ENCODE data around the gene CAND2. TPM values are rescaled to one million over a fixed set of nuclear protein-coding genes. Genes with fewer than 3 reads are reported as not detected.
A peak's percentile ranks its signal among the peaks of the same experiment; 100 is the strongest.
"Not testable (repeated sequence)": the region's sequence is repeated elsewhere in the genome, so short reads cannot be mapped to it uniquely, and the experiment has no call there.

CAND2 gene
- total RNA-seq, 6 experiments from 2014 or later = 4.5 to 10.5 (median 8.3) TPM

DNA sequence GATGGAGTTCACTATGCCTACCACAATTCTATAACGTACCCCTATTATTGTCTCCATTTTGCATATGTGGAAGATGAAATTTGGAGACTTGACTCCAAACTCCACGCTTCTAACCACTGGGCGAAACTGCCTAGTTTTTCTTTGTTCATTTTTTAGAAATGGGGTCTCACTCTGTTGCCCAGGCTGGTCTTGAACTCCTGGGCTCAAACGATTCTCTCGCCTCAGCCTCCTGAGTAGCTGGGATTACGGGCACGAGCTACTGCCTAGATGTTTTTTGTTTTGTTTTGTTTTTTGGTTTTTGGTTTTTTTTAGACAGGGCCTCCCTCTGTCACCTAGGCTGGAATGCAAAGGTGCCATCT is 45.5 kb downstream of the CAND2 start:
- H3K9me3 Mint-ChIP-seq = no peaks in the 10 kb centered on the region

DNA sequence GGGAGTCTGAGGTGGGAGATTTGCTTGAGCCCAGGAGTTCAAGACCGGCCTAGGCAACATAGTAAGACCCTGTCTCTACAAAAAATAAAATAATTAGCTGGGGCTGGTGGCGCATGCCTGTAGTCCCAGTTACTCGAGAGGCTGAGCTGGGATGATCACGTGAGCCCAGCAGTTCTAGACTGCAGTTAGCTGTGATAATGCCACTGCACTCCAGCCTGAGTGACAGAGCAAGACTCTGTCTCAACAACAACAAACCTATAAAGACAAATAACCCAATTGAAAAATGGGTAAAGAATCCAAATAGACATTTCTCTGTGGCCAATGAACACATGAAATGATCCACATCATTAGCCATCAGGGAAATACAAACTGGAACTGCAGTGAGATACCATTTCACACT is 46.0 kb downstream of the CAND2 start:
- H3K4me1 Mint-ChIP-seq (ENCODE audit: low read depth) = peaks cover 47% of the 10 kb centered on the region
- H3K27me3 Mint-ChIP-seq (ENCODE audit: insufficient read depth) = peaks cover 2% of the 10 kb centered on the region; the same call in 1 of the 2 replicates
- TF ChIP-seq, protein P1, sequence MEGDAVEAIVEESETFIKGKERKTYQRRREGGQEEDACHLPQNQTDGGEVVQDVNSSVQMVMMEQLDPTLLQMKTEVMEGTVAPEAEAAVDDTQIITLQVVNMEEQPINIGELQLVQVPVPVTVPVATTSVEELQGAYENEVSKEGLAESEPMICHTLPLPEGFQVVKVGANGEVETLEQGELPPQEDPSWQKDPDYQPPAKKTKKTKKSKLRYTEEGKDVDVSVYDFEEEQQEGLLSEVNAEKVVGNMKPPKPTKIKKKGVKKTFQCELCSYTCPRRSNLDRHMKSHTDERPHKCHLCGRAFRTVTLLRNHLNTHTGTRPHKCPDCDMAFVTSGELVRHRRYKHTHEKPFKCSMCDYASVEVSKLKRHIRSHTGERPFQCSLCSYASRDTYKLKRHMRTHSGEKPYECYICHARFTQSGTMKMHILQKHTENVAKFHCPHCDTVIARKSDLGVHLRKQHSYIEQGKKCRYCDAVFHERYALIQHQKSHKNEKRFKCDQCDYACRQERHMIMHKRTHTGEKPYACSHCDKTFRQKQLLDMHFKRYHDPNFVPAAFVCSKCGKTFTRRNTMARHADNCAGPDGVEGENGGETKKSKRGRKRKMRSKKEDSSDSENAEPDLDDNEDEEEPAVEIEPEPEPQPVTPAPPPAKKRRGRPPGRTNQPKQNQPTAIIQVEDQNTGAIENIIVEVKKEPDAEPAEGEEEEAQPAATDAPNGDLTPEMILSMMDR (IDR thresholded peaks at IDR 0.05) = no peak
- peaks cover 37% of the 10 kb centered on the region for H3K36me3 Mint-ChIP-seq (ENCODE audit: low read depth)
- H3K9me3 Mint-ChIP-seq = no peaks in the 10 kb centered on the region
- no peak for DNase-seq
- peak overlapping the region; percentile 99; the same call in 1 of the 2 replicates for H3K4me3 Mint-ChIP-seq
- H3K27ac Mint-ChIP-seq = no peak overlapping the region

More for the DNA sequence above, 45.5 kb downstream of the CAND2 start:
- peaks cover 50% of the 10 kb centered on the region for H3K4me1 Mint-ChIP-seq (ENCODE audit: low read depth)
- H3K27me3 Mint-ChIP-seq (ENCODE audit: insufficient read depth) = peaks cover 2% of the 10 kb centered on the region; the same call in 1 of the 2 replicates
- peaks cover 43% of the 10 kb centered on the region for H3K36me3 Mint-ChIP-seq (ENCODE audit: low read depth)
- H3K4me3 Mint-ChIP-seq = peak overlapping the region; percentile 99
- DNase-seq = no peak
- H3K27ac Mint-ChIP-seq = peak overlapping the region; percentile 99
- TF ChIP-seq, protein P1 (IDR thresholded peaks at IDR 0.05) = peak; percentile 62

DNA sequence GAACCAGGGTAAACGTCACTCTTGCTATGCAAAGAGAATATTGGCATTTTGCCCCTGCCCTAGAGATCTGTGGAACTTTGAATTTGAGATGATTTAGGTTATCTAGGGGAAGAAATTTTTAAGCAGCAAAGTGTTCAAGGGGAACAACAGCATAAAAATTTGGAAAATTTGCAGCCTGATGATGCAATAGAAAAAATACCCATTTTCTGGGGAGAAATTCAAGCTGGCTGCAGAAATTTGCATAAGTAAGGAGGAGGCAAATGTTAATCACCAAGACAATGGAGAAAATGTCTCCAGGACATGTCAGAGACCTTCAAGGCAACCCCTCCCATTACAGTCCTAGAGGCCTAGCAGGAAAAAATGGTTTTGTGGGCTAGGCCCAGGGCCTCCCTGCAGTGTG is 49.3 kb downstream of the CAND2 start:
- Mint-ChIP-seq H3K9me3 (no peaks in the 10 kb centered on the region), H3K4me3 (no peak overlapping the region), H3K4me1 (ENCODE audit: low read depth) (peaks cover 14% of the 10 kb centered on the region), H3K36me3 (ENCODE audit: low read depth) (peaks cover 5% of the 10 kb centered on the region), H3K27me3 (ENCODE audit: insufficient read depth) (peaks cover 2% of the 10 kb centered on the region), H3K27ac (no peak overlapping the region)
- DNase-seq = no peak
- TF ChIP-seq, protein P1 (IDR thresholded peaks at IDR 0.05) = no peak

DNA sequence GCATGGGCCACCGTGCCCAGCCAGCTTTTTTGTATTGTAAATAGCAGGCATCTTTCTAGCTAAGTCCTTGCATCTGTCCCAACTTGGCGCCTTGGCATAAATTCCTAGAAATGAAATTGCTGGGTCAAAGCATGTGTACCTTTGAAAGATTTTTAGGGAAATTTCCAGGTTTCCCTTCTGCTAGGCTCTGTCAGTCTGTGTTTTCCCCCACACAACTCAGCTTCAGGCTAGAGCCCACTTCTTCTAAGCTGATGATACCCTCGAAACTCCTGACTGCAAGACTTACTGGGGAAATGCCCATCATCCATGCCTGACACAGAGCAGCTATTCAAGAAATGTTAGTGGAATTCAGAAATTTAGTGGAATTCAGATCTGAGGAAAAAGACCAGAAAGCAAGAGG is 55.7 kb downstream of the CAND2 start:
- no peaks in the 10 kb centered on the region for H3K9me3 Mint-ChIP-seq
- no peak overlapping the region for H3K4me3 Mint-ChIP-seq
- H3K36me3 Mint-ChIP-seq (ENCODE audit: low read depth) = no peaks in the 10 kb centered on the region
- TF ChIP-seq, protein P1 (IDR thresholded peaks at IDR 0.05) = no peak
- H3K27me3 Mint-ChIP-seq (ENCODE audit: insufficient read depth) = peaks cover 30% of the 10 kb centered on the region
- no peak overlapping the region for H3K27ac Mint-ChIP-seq
- H3K4me1 Mint-ChIP-seq (ENCODE audit: low read depth) = no peaks in the 10 kb centered on the region; the same call in 1 of the 2 replicates
- no peak for DNase-seq

DNA sequence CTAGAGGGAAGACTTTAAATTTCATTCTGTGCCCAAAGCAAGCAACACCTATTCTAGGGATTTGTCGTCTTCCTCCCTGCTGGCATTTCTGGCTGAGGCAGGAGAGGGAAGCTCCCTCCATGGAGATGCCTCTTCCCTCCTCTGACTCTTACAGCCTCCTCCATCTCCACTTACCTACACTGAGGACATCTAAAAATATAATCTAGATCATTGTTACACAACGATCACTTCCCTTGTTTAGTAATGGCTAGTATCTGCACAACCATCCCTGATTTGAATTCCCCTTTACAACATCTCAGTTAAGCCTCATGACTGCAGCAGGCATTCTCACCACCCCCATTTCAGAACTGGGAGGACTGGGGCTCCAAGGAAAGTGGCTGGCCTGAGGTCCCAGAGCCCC is 57.4 kb downstream of the CAND2 start:
- not testable (repeated sequence) for H3K36me3 Mint-ChIP-seq (ENCODE audit: low read depth); DNase-seq; H3K4me3 Mint-ChIP-seq; H3K27ac Mint-ChIP-seq; H3K4me1 Mint-ChIP-seq (ENCODE audit: low read depth); H3K9me3 Mint-ChIP-seq
- H3K27me3 Mint-ChIP-seq (ENCODE audit: insufficient read depth) = peaks cover 33% of the 10 kb centered on the region

DNA sequence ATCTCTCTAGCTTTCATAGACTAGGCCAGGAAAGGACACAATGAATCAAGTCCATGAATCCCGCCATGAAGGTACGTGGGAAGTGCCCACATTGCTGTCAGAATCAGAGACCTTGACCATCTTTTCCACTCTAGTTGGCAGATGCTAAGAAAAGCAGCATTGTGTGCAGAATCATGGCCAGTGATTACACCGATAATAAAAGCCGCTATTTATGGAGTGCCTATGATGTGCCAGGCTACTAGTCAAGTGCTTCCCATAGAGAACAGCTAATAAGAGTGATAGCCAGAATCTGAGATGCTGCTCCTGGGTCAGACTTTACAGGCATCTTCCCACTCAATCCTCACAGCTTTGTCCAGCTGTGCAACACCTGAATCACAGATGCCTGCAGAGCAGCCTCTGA is 58.1 kb downstream of the CAND2 start:
- no peaks in the 10 kb centered on the region for H3K36me3 Mint-ChIP-seq (ENCODE audit: low read depth)
- peaks cover 39% of the 10 kb centered on the region for H3K27me3 Mint-ChIP-seq (ENCODE audit: insufficient read depth)
- no peaks in the 10 kb centered on the region for H3K4me1 Mint-ChIP-seq (ENCODE audit: low read depth)
- DNase-seq = no peak
- TF ChIP-seq, protein P1 (IDR thresholded peaks at IDR 0.05) = no peak
- H3K9me3 Mint-ChIP-seq = no peaks in the 10 kb centered on the region
- no peak overlapping the region for H3K4me3 Mint-ChIP-seq
- H3K27ac Mint-ChIP-seq = no peak overlapping the region

Data from HFFc6 (cell line).